Fibroblast of lung (primary cell): Measurements from ENCODE around the gene MYADML2. TPM values are rescaled to one million over a fixed set of nuclear protein-coding genes. Genes with fewer than 3 reads are reported as not detected.

ENCODE experiments used
- DNase-seq, 2 donors: peaks; one replicate each; pipeline versions ENCODE4 v3.0.0 to v3.0.0-alpha.2; 2010; ENCODE audit warnings: low read depth in 2 of 2
- H2AFZ ChIP-seq: 2 replicates; pipeline ENCODE4 v1.5.1; 2012; ENCODE audit warnings: low read length, control low read depth, inconsistent platforms
- H3K27ac ChIP-seq: 2 replicates; pipeline ENCODE4 v1.5.1; 2011; ENCODE audit warnings: low read length, control low read depth; ENCODE audit not compliant: insufficient read depth
- H3K27me3 ChIP-seq: 2 replicates; pipeline ENCODE4 v1.5.1; 2011; ENCODE audit warnings: mild to moderate bottlenecking, low read length; ENCODE audit not compliant: control insufficient read depth, insufficient read depth
- H3K36me3 ChIP-seq: 2 replicates; pipeline ENCODE4 v1.5.1; 2011; ENCODE audit warnings: low read length; ENCODE audit not compliant: control insufficient read depth, insufficient read depth
- H3K4me1 ChIP-seq: 2 replicates; pipeline ENCODE4 v1.5.1; 2011; ENCODE audit warnings: low read length; ENCODE audit not compliant: control insufficient read depth, insufficient read depth; ENCODE audit errors: extremely low read depth
- H3K4me2 ChIP-seq: 2 replicates; pipeline ENCODE4 v1.5.1; 2011; ENCODE audit warnings: low read length, control low read depth; ENCODE audit not compliant: insufficient read depth; ENCODE audit errors: extremely low read depth
- H3K4me3 ChIP-seq, 4 experiments: fragments of 200-600 bp in 1 of 4; sonication (generic) in 1 of 4; replicated peaks in 1 of 4; 2 replicates each; pipeline ENCODE4 v1.5.1; 2011 to 2016; ENCODE audit warnings: low read length in 4 of 4, low read depth in 3 of 4, mild to moderate bottlenecking in 3 of 4, control low read depth in 2 of 4, inconsistent platforms in 1 of 4, mixed read lengths in 1 of 4; ENCODE audit not compliant: insufficient read depth in 1 of 4; ENCODE audit errors: control extremely low read depth in 1 of 4
- H3K79me2 ChIP-seq: 2 replicates; pipeline ENCODE4 v1.5.1; 2012; ENCODE audit warnings: mild to moderate bottlenecking, low read length, inconsistent platforms; ENCODE audit not compliant: control insufficient read depth, insufficient read depth
- H3K9ac ChIP-seq: 2 replicates; pipeline ENCODE4 v1.5.1; 2011; ENCODE audit warnings: mild to moderate bottlenecking, low read length, control low read depth; ENCODE audit not compliant: insufficient read depth
- H3K9me3 ChIP-seq: 2 replicates; pipeline ENCODE4 v1.5.1; 2012; ENCODE audit warnings: low read depth, low read length; ENCODE audit not compliant: control insufficient read depth, insufficient read depth
- H4K20me1 ChIP-seq: 2 replicates; pipeline ENCODE4 v1.5.1; 2011; ENCODE audit warnings: low read length; ENCODE audit not compliant: control insufficient read depth, insufficient read depth; ENCODE audit errors: extremely low read depth
- CTCF ChIP-seq, 2 donors: IDR thresholded peaks in 1 of 2; conservative IDR thresholded peaks in 1 of 2; 1 replicate in 1 of 2; 2 replicates in 1 of 2; pipeline ENCODE4 v1.5.1; 2011 to 2012; ENCODE audit warnings: low read length in 2 of 2, control low read depth in 1 of 2, inconsistent platforms in 1 of 2, low read depth in 1 of 2, mild to moderate bottlenecking in 1 of 2
- EZH2 ChIP-seq: IDR thresholded peaks from 2 replicates; pipeline ENCODE4 v1.5.1; 2012; ENCODE audit warnings: low read length, control low read depth, mild to moderate bottlenecking; ENCODE audit errors: missing control alignments
- polyA plus RNA-seq, 2 donors: library from polyadenylated mRNA; depleted of rRNA in 1 of 2; stranded (reverse) in 1 of 2; unstranded in 1 of 2; fragments of >200 nt; gene quantifications; 2 replicates each; pipeline ENCODE4 v1.2.1, GENCODE V29; 2011 to 2012; ENCODE audit warnings: missing spikeins in 1 of 2
- total RNA-seq: library from RNA; depleted of rRNA; stranded (reverse); fragments of >200 nt; gene quantifications from 2 replicates; pipeline ENCODE4 v1.2.1, GENCODE V29; 2014

Gene MYADML2
- total and polyA plus RNA-seq, 2 donors (not counting 1 experiment from before 2014, with no cell fraction given) = not detected

DNA sequence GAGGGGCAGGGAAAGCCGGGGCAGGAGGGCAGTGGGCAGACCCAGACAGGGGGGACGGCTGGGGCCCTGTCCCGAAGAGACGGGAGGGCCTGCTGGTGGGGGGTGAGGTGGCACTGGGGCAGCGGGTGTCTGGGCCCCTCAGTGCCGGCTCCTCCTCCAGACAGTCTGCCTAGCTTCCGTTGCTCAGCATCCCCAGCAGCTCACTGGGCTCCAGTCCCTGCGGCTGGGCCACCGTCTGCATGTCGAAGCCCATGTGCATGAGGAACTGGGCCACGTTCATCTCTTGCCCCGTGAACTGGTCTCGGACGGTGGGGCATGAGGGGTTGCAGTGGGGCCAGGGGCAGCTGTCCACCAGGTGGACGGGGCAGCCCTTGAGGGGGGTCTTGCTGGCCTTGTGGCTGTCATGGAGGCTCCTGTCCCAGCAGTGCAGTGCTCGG lies 5.8 kb upstream of the MYADML2 start:
- Histone ChIP-seq H3K27ac (no peak overlapping the region), H3K9ac (no peak overlapping the region), H2AFZ (no peak overlapping the region), H3K4me3 (no peak overlapping the region), H3K36me3 (no peaks in the 10 kb centered on the region), H3K4me1 (no peaks in the 10 kb centered on the region), H3K9me3 (no peaks in the 10 kb centered on the region), H3K79me2 (no peaks in the 10 kb centered on the region), H4K20me1 (no peaks in the 10 kb centered on the region), H3K4me2 (no peak overlapping the region), H3K27me3 (peaks cover 2% of the 10 kb centered on the region)
- DNase-seq = no peak
- TF ChIP-seq CTCF (conservative IDR thresholded peaks at IDR 0.05 in 1 of 2, IDR thresholded peaks at IDR 0.05 in 1 of 2; ENCODE audit: low read depth in 1 of 2, low read length in 2 of 2) (no peak), EZH2 (no peak)

DNA sequence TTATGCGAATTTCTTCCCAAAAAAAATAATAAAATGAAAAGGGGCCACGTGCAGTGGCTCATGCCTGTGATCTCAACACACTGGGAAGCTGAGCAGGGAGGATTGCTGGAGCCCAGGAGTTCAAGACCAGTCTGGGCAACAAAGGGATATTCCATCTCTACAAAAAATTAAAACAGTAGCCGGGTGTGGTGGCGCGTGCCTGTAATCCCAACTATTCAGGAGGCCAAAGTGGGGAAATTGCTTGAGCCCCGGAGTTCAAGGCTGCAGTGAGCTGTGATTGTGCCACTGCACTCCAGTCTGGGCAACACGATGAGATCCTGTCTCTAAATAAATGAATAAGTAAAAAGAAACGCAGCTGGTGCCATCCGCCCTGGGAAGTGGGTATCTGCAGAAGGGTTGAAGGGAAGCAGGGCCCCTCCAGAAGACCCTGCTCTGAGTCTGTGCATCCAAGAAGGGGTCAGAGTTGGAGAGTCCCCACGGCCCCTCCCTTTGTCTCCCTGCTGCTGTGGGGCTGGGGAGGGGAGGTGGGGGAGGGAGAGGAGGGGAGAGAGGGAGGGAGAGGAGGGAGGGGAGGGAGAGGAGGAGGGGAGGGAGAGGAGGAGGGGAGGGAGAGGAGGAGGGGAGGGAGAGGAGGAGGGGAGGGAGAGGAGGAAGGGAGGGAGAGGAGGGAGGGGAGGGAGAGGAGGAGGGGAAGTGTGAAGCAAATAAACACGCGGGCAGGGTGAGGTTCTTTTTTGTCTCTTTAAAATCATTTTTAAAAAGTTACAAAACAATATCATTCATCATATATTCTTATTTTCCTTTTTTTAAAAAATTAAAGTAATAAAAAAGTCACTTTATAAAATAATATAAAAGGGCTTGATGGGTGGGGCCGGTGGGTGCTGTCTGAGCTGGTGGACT lies 5.0 kb upstream of the MYADML2 start:
- peaks cover 2% of the 10 kb centered on the region for H3K27me3 ChIP-seq
- TF ChIP-seq CTCF (conservative IDR thresholded peaks at IDR 0.05 in 1 of 2, IDR thresholded peaks at IDR 0.05 in 1 of 2; ENCODE audit: low read depth in 1 of 2, low read length in 2 of 2) = no peak
- no peak for TF ChIP-seq EZH2

DNA sequence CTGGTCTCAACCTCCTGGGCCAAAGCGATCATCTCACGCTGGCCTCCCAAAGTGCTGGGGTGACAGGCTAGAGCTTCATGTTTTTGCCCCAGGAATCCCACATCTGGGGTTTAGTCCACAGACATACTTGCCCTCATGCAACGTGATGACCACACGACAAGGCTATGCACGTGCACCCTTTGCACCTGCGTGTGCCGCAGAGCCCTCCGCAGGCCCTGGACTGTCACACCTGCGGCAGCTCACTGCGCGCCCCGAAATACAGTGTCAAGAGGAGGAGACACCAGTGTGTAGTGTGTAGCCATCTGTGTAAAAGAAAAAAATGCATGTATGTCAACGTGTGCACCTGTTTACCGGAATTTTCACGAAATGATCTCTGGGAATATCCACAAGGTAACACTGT lies 3.5 kb upstream of the MYADML2 start:
- no peak overlapping the region for H3K4me2 ChIP-seq
- H3K36me3 ChIP-seq = no peaks in the 10 kb centered on the region
- H3K27ac ChIP-seq = no peak overlapping the region
- H3K4me3 ChIP-seq = no peak overlapping the region
- H3K9ac ChIP-seq = no peak overlapping the region
- no peak for TF ChIP-seq CTCF (conservative IDR thresholded peaks at IDR 0.05 in 1 of 2, IDR thresholded peaks at IDR 0.05 in 1 of 2; ENCODE audit: low read depth in 1 of 2, low read length in 2 of 2)
- TF ChIP-seq EZH2 = no peak
- DNase-seq = no peak
- no peaks in the 10 kb centered on the region for H4K20me1 ChIP-seq
- H3K27me3 ChIP-seq = peaks cover 2% of the 10 kb centered on the region
- no peaks in the 10 kb centered on the region for H3K4me1 ChIP-seq
- H3K9me3 ChIP-seq = no peaks in the 10 kb centered on the region
- no peak overlapping the region for H2AFZ ChIP-seq
- no peaks in the 10 kb centered on the region for H3K79me2 ChIP-seq

More for the DNA sequence above, 5.0 kb upstream of the MYADML2 start:
- no peaks in the 10 kb centered on the region for H3K79me2 ChIP-seq
- no peaks in the 10 kb centered on the region for H3K36me3 ChIP-seq
- no peak for DNase-seq
- H3K9ac ChIP-seq = no peak overlapping the region
- no peak overlapping the region for H3K4me2 ChIP-seq
- no peak overlapping the region for H3K27ac ChIP-seq
- no peak overlapping the region for H3K4me3 ChIP-seq
- H4K20me1 ChIP-seq = no peaks in the 10 kb centered on the region
- H2AFZ ChIP-seq = no peak overlapping the region
- no peaks in the 10 kb centered on the region for H3K4me1 ChIP-seq
- H3K9me3 ChIP-seq = no peaks in the 10 kb centered on the region
